ENCODE measurements around the gene SHISA5. TPM values are rescaled to one million over a fixed set of nuclear protein-coding genes. Genes with fewer than 3 reads are reported as not detected.
A peak's percentile ranks its signal among the peaks of the same experiment; 100 is the strongest.
"Not testable (repeated sequence)": the region's sequence is repeated elsewhere in the genome, so short reads cannot be mapped to it uniquely, and the experiment has no call there.

Gene SHISA5
- total RNA-seq, 1 donor from 2014 or later, result 81.1 TPM

DNA sequence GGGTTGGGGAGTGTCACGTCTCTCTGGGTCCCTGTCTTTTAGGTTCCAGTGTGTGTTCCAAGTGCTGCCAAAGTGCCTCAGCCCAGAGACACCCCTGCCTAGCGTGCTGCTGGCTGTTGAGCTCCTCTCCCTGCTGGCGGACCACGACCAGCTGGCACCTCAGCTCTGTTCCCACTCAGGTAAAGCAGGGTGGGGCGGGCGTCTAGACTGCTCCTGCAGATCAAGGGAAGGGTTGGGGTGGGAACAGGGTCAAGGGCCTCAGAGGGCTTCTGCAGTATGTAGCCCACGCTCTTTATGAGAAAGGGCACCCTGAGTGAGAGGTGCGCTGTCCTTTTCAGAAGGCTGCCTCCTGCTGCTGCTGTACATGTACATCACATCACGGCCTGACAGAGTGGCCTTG, 40.3 kb downstream of the SHISA5 start:
- FAIRE-seq, result no peak
- no peak for DNase-seq (ENCODE audit: low spot score in 2 of 2)

DNA sequence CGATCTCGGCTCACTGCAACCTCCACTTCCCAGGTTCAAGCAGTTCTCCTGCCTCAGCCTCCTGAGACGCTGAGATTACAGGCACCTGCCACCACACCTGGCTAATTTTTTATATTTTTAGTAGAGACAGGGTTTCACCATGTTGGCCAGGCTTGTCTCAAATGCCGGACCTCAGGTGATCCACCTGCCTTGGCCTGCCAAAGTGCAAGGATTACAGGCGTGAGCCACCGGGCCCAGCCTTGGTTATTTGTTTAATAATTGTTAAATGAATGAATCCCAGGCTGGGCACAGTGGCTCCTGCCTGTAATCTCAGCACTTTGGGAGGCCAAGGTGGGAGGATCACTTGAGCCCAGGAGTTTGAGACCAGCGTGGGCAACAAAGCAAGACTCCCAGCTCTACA, 42.2 kb downstream of the SHISA5 start:
- DNase-seq (ENCODE audit: low spot score in 2 of 2); FAIRE-seq: not testable (repeated sequence)

DNA sequence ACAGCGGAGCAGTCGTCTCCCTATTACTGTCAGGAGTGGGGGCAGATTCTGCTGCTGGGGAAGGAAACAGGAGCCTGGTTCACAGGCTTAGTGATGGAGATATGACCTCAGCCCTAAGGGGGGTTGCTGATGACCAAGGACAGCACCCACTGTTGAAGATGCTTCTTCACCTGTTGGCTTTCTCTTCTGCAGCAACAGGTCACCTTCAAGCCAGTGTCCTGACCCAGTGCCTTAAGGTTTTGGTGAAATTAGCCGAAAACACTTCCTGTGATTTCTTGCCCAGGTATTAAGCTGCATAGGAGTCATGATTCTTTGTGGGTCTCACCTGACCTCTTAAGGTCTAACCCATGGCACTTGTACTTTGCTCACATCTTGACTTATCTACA, 43.5 kb downstream of the SHISA5 start:
- FAIRE-seq, result no peak
- no peak for DNase-seq (ENCODE audit: low spot score in 2 of 2)

DNA sequence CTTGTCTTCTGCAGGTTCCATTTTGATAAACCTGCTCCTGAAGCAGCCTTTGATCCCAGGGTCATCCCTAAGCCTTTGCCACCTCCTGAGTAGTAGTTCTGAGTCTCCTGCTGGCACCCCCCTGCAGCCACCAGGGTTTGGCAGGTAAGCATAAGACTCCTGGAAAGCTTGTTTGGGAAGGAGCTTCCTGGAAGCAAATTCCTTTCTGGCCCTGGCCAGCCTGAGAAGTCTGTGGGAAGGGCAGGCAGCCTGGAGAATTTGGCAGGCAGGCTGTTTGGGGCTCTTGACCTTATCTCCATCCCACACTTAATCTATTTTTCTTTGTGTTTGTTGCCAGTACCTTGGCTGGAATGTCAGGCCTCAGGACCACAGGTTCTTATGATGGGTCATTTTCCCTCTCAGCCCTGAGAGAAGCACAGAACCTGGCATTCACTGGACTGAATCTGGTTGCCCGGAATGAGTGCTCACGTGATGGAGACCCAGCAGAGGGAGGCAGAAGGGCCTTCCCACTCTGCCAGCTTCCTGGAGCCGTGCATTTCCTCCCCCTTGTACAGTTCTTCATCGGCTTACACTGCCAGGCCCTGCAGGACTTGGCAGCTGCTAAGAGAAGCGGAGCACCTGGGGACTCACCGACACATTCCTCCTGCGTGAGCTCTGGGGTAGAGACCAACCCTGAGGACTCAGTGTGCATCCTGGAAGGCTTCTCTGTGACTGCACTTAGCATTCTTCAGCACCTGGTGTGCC, 44.0 kb downstream of the SHISA5 start:
- DNase-seq (ENCODE audit: low spot score in 2 of 2) (no peak), FAIRE-seq (no peak)

DNA sequence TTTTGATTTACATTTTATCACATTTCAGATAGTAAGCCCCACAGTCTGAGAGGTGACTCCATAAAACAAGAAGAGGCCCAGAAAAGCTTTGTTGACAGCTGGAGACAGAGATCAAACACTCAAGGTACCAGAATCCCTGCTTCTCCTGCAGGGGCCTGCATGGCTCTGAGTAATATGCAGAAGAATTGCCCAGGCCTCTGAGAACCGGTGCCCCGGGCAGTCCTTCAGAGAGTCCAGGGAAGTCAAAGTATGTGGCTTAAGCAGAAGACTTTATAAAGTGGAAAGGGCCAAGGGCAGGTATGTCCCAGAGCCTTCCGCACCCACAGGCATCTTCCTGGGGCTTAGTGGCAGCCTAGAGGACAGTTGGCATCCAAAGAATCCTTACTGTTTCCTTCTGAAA, 44.6 kb downstream of the SHISA5 start:
- no peak for FAIRE-seq
- no peak for DNase-seq (ENCODE audit: low spot score in 2 of 2)

DNA sequence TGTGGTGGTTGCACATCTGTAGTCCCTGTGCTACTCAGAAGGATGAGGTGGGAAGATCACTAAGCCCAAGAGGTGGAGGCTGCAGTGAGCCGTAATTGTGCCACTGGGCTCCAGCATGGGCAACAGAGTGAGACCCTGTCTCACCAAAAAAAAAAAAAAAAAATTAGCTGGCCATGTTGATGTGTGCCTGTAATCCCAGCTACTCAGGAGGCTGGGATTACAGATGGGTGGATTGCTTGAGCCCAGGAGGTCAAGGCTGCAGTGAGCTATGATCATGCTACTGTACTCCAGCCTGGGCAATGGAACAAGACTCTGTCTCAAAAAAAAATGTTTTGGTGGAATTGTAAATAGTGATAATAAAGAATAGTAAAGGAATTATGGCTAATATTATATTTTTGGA, 47.5 kb downstream of the SHISA5 start:
- no peak for DNase-seq (ENCODE audit: low spot score in 2 of 2)
- FAIRE-seq, result no peak

DNA sequence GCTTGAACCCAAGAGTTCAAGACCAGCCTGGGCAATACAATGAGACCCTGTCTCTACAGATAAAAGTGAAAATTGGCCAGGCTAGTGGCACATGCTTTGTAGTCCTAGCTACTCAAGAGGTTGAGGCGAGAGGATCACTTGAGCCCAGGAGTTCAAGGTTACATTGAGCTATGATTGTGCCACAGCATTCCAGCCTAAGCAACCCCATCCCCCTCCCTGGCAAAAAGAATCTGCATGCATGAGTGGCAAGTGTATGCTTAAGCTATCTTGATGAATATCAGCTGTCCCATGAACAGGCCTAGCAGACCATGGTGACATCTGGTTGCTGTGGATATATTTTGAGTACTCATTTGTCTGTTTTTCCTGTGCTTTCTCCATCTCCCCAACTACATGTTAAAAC, 52.7 kb downstream of the SHISA5 start:
- no peak for DNase-seq (ENCODE audit: low spot score in 2 of 2)
- FAIRE-seq, result no peak

DNA sequence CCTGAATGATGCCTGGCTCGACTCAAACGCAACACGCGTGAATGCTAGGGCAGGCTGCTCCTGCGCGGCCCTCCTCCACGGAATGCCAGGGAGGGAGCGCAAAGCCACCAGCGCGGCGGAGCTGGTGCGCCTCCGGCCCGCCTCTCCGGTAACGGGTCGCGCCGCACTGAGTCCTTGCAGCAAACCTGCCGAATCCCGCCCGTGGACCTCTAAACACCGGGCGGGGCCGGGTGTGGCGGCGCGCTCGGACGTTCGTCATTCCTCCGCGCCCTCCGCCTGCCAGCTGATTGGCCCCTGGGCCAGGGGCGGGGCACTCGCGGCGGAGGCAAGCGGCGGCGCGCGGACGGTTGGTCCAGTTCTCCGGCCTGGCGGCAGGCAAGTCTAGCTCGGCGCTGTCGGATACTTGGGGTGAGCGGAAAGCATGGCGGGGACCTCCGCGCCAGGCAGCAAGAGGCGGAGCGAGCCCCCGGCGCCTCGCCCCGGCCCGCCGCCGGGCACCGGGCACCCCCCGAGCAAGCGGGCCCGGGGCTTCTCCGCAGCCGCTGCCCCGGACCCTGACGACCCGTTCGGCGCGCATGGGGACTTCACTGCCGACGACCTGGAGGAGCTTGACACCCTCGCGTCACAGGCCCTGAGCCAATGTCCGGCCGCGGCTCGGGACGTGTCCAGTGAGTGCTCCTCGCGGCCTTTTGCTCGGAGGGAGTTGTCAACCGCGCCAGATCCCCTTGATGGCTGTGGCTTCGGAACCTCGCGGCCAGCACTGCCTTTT, 57.4 kb downstream of the SHISA5 start, which contains the start of gene ATRIP:
ATRIP (plus strand) TSS at position 313 of the 769 bp plus-strand sequence; CDS start at position 422, 109 bp downstream.
- no peak for FAIRE-seq

DNA sequence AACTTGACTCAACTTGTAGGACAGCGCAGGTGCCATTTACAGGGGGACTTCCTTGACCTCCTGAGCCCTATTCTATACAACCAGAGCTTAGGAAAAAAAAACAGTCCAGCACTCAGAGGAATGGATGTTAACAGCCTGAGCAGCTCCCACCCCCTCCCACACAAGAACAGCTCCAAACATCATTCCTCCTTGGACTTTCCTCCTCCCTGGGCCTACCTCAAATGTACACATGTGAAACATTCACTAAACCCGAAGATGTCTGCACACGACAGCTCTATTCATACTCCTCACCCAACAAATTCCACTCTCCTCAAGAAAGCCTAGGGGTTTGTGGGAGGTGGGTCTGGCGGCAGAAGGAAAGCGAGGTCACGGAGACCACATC, 57.9 kb downstream of the SHISA5 start:
- FAIRE-seq (no peak), DNase-seq (ENCODE audit: low spot score in 2 of 2) (no peak)

More for the DNA sequence above, 57.4 kb downstream of the SHISA5 start, which contains the start of gene ATRIP:
- peak; percentile 96 to 97 for DNase-seq (ENCODE audit: low spot score in 2 of 2)

DNA sequence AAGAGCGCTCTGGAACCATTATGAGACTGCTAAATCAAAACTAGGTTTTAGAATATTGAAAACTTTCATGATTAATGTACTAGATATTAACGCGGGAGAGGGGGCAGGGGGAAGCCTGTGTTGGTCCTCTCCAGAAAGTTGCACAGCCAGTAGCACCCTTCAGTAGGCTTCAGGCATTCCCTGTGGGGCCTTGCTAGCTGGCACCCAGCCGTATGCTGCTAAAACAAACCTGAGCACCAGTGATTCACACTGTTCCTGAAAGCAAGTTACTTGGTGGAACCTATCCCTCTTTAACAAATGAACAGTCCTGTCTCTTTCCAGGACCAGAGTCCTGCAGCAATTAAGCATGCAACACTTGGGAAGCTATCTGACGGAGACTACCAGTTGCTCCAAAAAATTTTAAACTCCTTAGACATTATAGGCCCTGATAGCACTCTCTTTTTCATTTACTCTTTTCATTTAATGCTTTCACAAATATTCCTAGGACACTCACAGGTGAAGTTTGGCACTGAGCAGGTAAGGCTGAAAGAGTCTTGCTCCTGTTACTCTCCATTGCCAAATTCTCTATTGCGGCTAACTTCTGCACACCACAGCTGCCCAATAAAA, 58.6 kb downstream of the SHISA5 start:
- DNase-seq (ENCODE audit: low spot score in 2 of 2), result no peak
- no peak for FAIRE-seq

DNA sequence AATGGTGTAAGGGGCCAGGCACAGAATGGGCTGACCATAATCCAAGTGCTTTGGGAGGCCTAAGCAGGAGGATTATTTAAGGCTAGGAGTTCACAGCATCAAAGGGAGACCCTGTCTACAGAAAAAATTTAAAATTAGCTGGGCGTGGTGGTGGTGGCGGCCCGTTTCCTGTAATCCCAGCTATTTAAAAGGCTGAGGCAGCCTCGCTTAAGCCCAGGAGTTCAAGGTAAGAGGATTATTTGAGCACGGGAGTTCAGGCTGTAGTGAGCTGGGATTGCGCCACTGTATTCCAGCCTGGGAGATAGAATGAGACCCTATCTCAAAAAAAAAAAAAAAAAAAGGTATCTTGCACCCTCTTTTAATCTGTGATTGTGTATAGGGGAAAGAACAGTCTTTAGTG, 62.0 kb downstream of the SHISA5 start:
- FAIRE-seq, result no peak

DNA sequence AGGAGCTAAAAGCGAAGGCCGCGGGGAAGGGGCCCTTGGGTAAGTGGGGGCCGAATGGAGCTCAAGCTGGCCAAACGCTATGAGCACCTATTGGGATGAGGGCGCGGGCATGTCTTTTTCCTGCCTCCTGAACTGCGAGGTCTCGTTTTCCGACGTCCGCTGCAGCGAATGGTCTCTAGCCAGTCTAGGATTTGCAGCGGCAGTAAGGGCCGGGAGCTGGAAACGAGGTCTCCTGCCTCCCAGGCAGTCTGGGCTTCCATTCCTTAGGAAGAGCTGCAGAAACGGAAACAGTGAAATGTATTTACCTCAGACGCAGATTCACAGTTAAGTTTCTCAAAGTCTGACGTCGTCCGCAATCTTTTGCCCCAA, 63.4 kb downstream of the SHISA5 start:
- DNase-seq (ENCODE audit: low spot score in 2 of 2) (peak in 1 of 2 donors; percentile 18), FAIRE-seq (no peak)

More for the DNA sequence above, 62.0 kb downstream of the SHISA5 start:
- DNase-seq (ENCODE audit: low spot score in 2 of 2), result no peak

DNA sequence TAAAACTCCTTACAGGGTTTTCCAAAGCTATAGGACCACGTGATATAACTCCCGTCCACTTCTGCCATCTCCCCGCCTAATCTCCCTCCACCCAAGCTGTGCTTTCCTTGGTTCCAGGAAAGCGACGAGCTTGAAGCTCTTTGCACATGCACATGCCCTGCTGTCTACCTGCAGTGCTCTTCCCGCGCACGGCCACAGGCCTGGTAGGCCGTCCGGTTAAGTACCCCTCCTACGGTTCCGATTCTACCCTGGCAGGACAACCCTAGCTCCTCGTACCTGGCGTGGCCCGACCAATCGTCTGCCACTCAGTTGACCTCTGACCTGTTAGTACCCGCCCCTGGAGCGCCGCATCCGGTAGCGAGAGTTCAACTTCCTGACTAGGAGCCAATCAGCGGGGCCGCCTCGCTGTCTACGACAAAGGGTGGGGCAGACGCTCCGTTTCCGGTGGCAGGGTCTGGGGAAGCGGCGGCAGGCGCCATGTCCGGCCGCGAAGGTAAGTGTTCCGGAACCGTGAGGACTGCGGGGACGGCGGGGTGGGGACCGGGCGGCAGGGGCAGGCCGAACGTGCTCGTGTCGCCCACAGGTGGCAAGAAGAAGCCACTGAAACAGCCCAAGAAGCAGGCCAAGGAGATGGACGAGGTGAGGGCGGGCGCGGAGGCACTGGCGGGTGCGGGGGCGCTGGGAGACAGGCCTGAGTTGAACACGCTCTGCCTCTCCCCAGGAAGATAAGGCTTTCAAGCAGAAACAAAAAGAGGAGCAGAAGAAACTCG, 64.0 kb downstream of the SHISA5 start, which contains the start of the genes CCDC51 and TMA7:
CCDC51 (minus strand) TSS at position 300 of the 770 bp plus-strand sequence. CDS start 4,991 bp downstream, outside the sequence.
TMA7 (plus strand) TSS at position 438 of the 770 bp plus-strand sequence; CDS start at position 478, 40 bp downstream.
- peak; percentile 97 to 99 for DNase-seq (ENCODE audit: low spot score in 2 of 2)
- peak; percentile 94 for FAIRE-seq

DNA sequence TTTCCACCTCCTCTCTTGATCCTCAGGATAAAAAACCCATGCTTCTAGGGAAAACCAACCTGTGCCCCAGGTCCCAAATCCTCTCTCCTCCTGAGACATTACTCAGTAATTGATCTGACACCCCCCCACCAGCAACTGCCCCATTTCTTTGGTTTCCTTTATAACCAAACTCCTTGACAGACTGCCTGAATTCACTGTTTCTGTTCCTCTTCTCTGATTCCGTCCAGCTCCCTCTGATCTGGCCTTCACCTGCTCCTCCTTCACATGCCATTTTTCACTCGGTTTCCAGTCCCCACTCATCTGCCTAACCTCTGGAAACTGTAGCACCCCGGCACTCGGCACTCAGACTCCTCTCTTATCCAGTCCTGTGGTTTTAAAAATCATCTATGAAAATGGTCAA, 66.2 kb downstream of the SHISA5 start:
- FAIRE-seq (no peak), DNase-seq (ENCODE audit: low spot score in 2 of 2) (no peak)

DNA sequence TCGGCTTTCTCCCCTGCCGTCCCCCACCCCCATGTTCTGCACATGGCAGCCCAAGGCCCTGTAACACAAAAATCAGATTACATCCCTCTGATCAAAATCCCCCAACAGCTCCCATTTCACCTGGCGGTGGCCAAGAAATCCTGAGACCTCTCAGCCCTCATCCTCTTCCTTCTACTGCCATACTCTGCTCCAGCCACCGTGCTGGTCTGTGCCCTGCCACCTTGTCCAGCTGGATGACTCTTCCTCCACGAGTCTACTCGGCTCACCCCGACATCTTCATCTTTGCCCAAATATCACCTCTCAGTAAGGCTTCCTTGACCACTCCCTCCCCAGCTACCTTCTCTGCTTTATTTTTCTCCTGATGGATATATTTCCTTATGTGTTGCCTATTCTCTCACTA, 67.1 kb downstream of the SHISA5 start:
- DNase-seq (ENCODE audit: low spot score in 2 of 2) (no peak), FAIRE-seq (no peak)

DNA sequence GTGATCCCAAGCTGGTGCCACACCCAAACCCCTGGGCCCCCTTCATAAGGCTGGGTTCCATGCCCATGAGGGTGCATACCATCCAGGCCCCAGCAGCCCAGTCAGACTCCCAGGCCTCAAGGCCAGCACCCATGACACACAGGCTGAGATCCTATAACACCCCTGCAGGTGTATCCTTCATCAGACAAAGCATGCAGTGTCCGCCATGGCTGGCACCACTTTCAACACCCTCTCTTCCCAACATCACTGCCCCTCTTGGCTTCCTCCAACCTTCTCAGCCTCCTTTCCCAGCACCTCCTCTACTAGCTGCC, 67.5 kb downstream of the SHISA5 start:
- no peak for DNase-seq (ENCODE audit: low spot score in 2 of 2)
- no peak for FAIRE-seq

DNA sequence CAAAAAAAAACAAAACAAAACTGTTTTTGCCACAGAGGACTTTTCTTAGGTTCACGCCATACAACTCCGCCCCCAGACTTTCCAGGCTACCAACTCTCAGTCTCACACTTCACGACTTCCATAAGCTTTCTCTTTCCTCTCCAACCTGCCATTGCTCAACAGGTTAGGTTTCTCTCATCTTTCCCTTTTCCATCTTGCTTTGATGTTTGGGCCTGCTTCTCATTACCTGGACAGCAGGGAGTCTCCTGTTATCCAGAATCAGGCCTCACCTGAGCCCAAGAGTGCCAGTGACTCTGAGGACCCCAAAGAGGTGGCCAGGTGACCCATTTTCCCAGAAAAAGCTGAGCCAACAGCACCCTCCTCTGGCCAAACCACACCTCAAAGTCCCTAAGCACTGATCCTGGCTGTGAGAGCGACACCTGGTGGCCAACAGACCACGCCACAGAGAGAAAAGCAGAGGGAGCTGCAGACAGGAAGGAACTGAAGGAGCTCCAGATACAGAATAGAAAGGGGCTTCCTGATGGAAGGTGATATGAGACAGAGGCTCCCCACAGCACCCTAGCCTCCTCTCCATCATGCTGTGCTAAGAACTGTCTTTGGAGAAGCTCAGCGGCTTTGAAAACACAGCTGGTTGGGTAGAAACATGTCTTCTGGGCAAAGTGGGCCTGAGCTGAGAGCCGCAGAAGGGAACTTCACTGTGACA, 68.0 kb downstream of the SHISA5 start:
- FAIRE-seq (no peak), DNase-seq (ENCODE audit: low spot score in 2 of 2) (peak; percentile 81 to 85)

DNA sequence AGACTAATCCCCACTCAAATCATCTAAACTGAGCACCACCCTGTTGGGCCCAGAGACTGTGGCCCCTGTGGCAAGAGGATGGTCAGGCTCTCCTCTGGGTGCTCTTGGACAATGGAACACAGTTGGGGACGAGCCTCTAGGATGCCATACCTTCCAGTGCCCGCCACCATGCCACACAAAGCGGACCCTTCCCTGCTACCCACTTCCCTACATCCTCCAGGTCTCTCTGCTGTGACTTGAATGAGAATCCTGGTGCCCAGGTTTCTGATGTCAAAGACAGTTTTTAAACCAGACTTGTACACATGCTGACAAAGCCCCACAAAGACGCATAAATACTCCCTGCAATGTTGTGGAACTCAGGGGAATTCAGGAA, 68.8 kb downstream of the SHISA5 start:
- DNase-seq (ENCODE audit: low spot score in 2 of 2), result no peak
- no peak for FAIRE-seq

DNA sequence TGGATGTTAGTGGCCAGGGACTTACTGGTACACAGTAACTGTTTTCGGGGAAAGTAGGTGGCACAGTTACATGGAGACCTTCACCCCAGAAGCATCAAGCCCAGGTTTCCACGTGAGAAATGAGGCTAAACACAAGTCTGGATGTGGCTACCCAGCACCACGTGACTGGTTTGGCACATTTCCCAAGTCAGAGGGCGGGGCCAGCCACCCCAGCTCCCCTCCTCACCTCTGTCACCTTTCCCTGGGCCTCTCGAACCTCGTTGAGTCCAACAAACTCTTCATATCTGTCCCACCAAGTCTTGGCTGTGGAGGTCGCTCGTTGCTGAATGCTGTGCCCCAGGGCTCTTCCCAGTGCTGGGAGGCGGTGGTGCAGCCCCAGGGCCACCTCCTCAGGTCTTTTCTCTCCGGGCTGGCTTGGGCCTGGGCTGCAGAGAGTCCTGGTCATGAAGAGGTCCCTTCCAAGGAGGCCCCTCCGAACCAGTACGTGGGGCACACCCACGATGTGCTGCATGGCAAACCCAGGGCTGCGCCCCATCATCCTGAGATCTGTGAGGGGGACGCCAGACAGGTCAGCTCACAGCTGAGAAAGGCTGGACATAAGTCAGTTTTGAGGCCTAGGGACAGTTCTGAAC, 69.3 kb downstream of the SHISA5 start:
- FAIRE-seq (no peak), DNase-seq (ENCODE audit: low spot score in 2 of 2) (no peak)
